GM18870 (cell line): ENCODE results near the gene TGIF1.

ENCODE experiments used
- ATAC-seq: cut with Tn5 transposase; IDR thresholded peaks from one replicate; pipeline ENCODE4 v1.9.1; 2021; ENCODE audit warnings: moderate library complexity; ENCODE audit not compliant: unreplicated experiment

The TGIF1 gene

GRCh38 chr18:3429121-3429520 lies 20.9 kb upstream of the TGIF1 start:
- no peak for ATAC-seq

GRCh38 chr18:3434685-3435084 lies 15.3 kb upstream of the TGIF1 start:
- no peak for ATAC-seq

DNA sequence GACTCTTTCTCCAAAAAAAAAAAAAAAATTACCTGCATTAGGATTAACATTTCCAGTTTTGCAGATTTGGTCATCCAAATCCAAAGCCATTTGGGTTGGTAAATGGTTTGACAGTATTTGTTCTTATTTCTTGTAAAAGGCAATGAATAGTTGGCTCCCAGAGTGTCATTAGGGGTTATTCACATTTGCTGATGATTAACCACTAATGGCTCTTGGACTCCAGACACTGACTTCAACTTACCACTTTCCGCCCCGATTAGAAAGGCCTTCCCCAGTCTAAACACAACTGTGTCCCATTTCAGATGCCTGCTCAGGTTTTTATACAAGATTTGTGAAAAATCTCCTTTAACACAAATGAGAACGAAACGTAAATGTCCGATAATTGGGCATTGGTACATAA lies 9.6 kb upstream of the TGIF1 start:
- ATAC-seq: no peak

DNA sequence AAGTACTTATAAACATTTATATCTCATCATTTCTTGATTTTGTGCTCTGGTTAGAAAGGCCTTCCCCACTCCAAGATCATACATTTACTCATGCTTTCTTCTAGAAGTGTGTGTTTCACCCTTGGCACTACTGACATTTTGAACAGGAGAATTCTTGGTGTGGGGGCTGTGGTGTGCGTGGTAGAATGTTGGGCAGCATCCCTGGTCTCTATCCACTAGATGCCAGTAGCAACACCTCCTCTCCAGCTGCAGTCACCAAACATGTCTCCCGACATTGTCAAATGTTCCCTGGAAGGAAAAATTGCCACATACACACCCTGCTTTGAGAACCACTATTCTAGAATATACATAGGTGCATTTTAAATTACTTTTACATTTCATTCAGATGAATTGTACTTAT lies 8.7 kb upstream of the TGIF1 start:
- no peak for ATAC-seq

DNA sequence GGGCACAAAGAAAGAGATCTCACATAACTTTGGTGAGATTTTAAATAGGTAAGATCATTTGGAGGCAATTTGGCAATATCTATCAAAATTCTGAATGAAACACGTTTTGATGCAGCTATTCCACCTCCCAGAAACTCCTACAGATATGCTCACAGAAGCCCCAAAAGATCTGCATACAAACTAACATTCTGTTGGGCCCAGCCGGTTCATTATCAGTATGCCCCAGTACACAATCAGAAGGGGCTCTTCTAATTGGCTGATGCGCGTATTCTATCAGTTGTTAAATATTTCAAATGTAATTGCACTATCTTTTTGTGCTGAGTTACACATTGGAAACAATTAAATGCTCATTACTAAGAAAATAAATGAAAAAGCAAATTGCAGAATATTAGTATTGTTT lies 7.1 kb upstream of the TGIF1 start:
- no peak for ATAC-seq

- ATAC-seq: no peak
Observed at GRCh38 chr18:3444296-3444695, 5.7 kb upstream of the TGIF1 start.

- no peak for ATAC-seq
Observed at GRCh38 chr18:3444954-3445353, 5.0 kb upstream of the TGIF1 start.

DNA sequence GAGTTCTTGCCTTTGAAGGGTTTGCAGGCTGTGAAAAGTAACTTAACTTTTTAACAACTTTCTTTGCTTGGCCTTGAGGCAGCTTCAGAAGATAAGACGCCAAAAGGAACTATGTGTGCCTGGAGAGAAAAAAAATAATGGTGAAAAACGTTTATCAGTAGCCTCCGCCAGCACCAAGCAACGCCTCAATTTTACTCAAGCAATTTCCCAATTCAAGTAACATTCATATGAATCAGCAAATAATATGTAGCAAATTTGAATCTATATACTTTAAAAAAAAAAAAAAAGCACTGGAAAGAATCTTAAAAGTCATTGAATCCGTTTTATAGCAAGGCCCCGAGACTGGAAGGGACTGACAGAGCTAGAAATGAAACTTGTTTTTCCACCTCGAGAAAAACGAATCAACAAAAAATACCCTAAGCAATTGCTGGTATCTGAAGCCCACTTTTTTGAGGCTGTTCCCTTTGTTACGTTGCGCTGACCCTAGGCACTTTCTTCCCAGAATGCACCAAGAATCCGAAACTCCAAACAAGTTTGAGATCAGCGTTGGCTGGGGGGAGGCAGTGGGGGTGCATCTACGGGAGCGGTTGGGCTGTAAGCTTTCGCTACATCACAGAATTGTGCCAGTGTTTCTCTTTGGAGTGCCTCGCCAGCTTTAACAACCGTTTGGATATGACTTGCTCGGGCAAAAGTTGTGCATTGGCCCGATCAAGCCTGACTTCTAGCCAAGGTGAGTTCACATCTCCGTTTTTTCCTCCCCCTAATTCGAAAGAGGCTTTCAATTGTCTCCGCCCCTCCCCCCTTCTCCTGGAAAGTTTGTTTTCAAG lies 2.7 kb upstream of the TGIF1 start:
- no peak for ATAC-seq

GRCh38 chr18:3447895-3448837 lies 1.8 kb upstream of the TGIF1 start:
- ATAC-seq: peak; percentile 56

GRCh38 chr18:3448838-3449511 lies 997 bp upstream of the TGIF1 start:
- ATAC-seq: peak; percentile 40

GRCh38 chr18:3449512-3450011 lies 410 bp upstream of the TGIF1 start:
- no peak for ATAC-seq

DNA sequence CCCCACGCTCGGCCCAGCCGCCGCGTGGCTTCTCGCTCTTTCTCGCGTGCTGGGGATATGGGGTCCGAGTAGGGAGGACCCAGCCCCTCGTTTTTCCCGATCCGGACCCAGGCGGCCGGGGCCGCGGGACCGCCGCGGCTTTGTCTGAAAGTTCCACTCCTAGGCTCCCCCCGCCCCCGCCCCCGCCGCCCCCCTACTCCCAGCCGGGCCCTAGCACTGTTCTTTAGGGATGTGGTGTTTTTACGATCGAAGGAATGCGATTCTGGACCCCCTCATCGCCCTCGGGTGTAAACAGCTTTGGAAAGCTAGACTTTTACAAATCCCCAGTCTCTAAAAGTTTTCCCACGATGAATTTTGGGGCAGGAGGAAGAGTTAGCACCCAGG lies 819 bp downstream of the TGIF1 start:
- ATAC-seq: no peak

DNA sequence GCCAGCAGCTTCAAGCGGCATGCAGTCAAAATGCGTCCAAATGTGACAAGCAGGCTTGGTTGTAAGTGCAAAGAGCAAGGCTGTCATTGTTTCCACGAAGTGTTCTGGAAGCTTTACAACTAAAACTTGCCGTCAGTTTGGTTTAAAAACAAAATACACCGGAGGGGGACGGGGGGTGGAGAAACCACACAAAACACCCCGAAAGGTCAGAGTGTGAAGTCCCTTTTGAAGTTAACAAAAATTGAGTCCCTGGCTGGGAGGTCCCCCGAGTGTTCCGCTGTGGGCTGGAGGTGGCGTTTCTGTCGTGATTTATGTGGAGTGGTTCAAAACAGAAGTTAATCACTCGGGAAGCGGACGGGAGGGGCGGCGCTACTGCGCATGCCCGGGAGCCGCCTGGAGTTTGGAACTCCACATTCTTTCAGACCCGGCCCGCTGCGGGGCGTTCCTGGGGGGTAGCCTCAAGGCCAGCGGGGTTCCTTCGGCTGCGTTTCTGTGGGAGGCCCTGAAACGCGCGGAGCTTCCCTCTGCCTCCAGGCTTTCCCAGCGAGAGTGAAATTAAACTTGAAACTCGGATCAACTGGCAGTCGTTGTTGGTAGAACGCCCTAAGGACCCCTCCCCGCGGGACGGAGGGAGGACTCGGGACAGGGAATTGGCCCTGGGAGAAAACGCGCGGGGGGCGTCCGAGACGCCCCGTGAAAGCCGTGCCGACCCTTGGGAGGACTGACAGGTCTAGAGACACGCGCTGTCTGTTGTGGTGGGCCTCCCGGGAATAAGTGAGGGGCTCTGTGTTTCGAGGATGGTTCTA lies 1.4 kb downstream of the TGIF1 start:
- no peak for ATAC-seq

DNA sequence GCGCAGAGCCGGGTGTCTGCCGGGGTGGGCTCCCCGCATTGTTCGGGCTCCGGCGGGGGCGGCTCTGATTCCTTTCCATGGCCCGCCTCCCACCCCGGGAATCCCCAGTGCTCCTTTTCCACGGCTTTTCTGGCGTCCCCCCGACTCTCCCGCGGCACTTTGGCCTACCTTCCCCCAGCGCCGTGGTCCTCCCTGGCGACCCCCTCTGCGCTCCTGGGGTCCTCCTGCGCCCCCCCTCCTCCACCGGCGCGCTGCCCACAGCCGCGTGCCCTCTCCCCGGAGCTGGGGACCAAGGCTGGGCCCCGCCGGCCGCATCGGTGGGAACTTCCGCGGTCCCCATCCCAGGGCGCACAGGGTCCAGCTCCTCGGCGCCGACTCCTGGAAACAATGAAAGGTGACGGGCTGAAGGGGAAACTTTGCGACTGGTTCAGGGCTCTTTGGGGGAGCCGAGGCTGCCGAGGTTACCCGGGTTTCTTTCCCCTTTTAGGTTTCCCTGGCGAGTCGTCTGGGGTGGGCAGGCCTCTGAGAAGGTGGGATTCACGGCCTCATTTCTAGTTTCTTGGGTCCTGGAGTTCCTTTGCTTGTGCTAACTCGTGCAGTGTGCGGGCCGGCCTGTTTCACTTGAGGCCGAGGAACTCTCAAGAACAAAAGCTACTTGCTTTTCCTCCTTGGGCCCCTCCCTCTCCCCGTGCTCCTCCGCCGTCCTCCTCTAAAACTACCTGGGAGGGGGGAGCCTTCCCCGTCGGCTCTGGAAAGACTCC lies 2.2 kb downstream of the TGIF1 start:
- ATAC-seq: no peak

DNA sequence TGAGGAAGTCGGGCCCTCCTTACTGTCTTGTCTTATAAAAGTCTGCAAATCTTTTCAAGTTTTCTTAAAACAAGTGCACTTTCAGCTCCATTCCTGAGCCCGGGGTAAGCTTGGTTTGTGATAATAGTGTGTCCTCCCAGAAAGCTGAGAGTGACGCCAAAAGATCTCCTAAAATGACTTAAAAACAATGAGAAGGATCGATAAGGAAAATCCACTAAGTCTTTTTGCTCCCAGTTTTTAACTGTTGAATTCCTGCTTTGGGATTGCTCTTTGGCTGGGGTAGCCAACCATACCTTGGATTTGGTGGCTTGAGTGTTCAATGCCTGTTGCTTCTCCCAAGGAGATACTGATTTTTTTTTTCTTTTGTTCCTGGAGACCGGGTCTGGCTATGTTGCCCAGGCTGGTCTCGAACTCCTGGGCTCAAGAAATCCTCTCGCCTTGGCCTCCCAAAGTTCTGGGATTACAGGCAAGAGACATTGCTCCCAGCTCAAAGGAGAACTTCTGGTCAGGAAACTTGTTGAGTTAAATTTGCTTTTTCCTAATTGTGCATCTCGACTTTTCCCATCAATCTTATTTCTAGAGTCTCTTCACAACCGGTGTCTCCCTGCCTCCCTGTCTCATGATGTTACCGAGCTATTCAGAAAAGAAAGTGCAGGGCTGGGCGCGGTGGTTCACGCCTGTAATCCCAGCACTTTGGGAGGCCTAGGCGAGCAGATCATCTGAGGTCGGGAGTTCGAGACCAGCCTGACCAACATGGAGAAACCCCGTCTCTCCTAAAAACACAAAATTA lies 3.0 kb downstream of the TGIF1 start:
- no peak for ATAC-seq

DNA sequence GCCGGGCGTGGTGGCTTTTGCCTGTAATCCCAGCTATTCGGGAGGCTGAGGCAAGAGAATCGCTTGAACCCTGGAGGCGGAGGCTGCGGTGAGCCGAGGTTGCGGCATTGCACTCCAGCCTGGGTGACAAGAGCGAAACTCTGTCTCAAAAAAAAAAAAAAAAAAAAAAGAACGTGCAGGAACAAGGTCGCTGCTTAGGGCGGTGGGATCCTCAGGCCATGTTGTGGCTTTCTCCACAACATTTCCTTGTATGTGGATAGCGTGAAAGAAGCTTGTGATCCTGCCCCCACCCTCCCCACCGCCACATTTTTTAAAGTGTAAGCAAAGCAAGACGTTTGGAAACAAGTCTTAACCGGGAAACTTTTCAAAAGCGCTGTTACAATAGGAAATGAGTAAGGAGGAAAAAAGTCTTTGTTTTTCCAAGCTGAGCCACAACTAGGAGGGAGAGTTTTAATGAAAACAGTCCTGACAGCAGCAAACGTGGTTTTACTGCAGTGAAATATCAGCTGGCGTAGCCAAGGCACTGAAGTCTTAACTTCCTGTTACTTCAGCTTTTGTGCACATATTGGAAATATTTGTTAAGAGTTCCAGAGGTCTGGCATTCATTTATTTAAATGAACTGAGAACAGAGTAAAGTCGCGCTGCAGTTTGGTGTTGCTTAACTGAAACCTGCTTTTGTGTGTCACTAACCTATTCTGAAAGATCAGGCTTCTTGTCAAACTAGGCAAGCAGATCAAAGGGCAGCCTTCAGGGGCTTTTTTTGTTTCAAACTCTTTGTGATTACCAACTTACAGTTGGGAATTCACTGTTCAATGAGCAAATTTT lies 3.8 kb downstream of the TGIF1 start:
- no peak for ATAC-seq

- no peak for ATAC-seq
Observed at GRCh38 chr18:3454365-3455089, 4.6 kb downstream of the TGIF1 start.
